Ishikawa (cell line): ENCODE results near the gene COL20A1.

ENCODE experiments used
- CEBPB ChIP-seq: IDR thresholded peaks from 2 replicates; pipeline ENCODE4 v1.6.1; 2012
- RAD21 ChIP-seq: IDR thresholded peaks from 2 replicates; pipeline ENCODE4 v1.6.1; 2012; ENCODE audit warnings: low read depth
- TCF12 ChIP-seq: IDR thresholded peaks from 2 replicates; pipeline ENCODE4 v1.6.1; 2012; ENCODE audit warnings: low read depth
- ZBTB7A ChIP-seq: IDR thresholded peaks from 2 replicates; pipeline ENCODE4 v1.6.1; 2012; ENCODE audit warnings: low read depth
- TF ChIP-seq, protein P1 (sequence below): IDR thresholded peaks from 2 replicates; pipeline ENCODE4 v1.6.1; 2012; ENCODE audit warnings: low read depth, mild to moderate bottlenecking
- TF ChIP-seq, protein P2 (sequence below): IDR thresholded peaks from 2 replicates; pipeline ENCODE4 v1.6.1; 2012

DNA sequence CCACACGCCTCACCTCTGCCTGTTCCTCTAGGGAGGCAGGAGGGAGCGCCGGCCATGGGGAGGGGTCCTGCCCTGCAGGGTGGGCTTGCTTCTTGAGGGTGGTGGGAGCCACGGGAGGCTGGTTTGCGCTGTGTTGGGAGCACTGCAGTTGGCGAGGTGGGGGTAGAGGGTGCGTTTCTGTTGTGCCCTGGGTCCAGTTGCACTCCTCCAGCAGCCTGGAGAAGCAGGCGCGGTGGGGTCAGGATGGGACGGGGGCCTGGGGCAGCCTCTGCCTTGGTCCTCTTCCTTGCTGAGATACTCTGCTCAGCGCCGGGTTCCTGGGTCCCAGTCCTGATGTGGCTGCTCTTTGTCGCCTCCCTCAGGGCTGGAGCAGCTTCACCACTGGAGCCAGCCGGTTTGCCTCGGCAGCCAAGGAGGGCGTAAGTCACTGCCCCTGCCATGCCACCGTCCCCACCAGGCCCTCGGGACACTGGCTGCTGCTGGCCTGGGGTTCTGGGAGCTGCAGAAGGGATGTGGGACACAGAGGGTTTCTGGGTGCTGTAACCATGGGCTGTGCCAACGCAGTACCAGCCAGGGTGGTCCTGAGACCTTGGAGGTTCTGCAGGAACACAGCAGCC is 11.9 kb upstream of the COL20A1 start:
- TF ChIP-seq TCF12 (no peak), CEBPB (no peak), ZBTB7A (0 out of 2 replicates have a peak, but pooled peaks have one; percentile 36), RAD21 (peak; percentile 24; the same call in 1 of the 2 replicates)
- TF ChIP-seq, protein P1, sequence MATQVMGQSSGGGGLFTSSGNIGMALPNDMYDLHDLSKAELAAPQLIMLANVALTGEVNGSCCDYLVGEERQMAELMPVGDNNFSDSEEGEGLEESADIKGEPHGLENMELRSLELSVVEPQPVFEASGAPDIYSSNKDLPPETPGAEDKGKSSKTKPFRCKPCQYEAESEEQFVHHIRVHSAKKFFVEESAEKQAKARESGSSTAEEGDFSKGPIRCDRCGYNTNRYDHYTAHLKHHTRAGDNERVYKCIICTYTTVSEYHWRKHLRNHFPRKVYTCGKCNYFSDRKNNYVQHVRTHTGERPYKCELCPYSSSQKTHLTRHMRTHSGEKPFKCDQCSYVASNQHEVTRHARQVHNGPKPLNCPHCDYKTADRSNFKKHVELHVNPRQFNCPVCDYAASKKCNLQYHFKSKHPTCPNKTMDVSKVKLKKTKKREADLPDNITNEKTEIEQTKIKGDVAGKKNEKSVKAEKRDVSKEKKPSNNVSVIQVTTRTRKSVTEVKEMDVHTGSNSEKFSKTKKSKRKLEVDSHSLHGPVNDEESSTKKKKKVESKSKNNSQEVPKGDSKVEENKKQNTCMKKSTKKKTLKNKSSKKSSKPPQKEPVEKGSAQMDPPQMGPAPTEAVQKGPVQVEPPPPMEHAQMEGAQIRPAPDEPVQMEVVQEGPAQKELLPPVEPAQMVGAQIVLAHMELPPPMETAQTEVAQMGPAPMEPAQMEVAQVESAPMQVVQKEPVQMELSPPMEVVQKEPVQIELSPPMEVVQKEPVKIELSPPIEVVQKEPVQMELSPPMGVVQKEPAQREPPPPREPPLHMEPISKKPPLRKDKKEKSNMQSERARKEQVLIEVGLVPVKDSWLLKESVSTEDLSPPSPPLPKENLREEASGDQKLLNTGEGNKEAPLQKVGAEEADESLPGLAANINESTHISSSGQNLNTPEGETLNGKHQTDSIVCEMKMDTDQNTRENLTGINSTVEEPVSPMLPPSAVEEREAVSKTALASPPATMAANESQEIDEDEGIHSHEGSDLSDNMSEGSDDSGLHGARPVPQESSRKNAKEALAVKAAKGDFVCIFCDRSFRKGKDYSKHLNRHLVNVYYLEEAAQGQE = no peak
- TF ChIP-seq, protein P2, sequence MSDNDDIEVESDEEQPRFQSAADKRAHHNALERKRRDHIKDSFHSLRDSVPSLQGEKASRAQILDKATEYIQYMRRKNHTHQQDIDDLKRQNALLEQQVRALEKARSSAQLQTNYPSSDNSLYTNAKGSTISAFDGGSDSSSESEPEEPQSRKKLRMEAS = no peak
